Stimulated activated CD8-positive, alpha-beta memory T cell treated with anti-CD3 and anti-CD28 coated beads, Interleukin-7, amount 100 ng/mL, for 24 hours (primary cell): ENCODE measurements around the gene NMT2.
A peak's percentile ranks its signal among the peaks of the same experiment; 100 is the strongest.

Experiments
- DNase-seq: peaks from one replicate; pipeline ENCODE4 v3.0.0-alpha.2; 2020; ENCODE audit warnings: low read depth

Gene NMT2

GRCh38 chr10:15181576-15182156, 13.2 kb upstream of the NMT2 start:
- no peak for DNase-seq

- DNase-seq = no peak
Observed at GRCh38 chr10:15180736-15181135, 12.2 kb upstream of the NMT2 start.

- no peak for DNase-seq
Observed at GRCh38 chr10:15176269-15176668, 7.8 kb upstream of the NMT2 start.

GRCh38 chr10:15175587-15175986, 7.1 kb upstream of the NMT2 start:
- DNase-seq = no peak

GRCh38 chr10:15172306-15172840, 3.9 kb upstream of the NMT2 start:
- no peak for DNase-seq

- DNase-seq = no peak
Observed at GRCh38 chr10:15169555-15170401, 1.3 kb upstream of the NMT2 start.

- DNase-seq = peak; percentile 91
Observed at GRCh38 chr10:15168786-15169554, 477 bp upstream of the NMT2 start.

- no peak for DNase-seq
Observed at GRCh38 chr10:15167411-15168290, 842 bp downstream of the NMT2 start.

GRCh38 chr10:15166325-15166724, 2.2 kb downstream of the NMT2 start:
- DNase-seq = no peak

GRCh38 chr10:15163253-15163828, 5.2 kb downstream of the NMT2 start:
- no peak for DNase-seq

GRCh38 chr10:15158972-15159371, 9.5 kb downstream of the NMT2 start:
- no peak for DNase-seq

- DNase-seq = no peak
Observed at GRCh38 chr10:15158448-15158847, 10.0 kb downstream of the NMT2 start.

- DNase-seq = no peak
Observed at GRCh38 chr10:15155978-15156656, 12.4 kb downstream of the NMT2 start.

GRCh38 chr10:15152556-15152955, 15.9 kb downstream of the NMT2 start:
- no peak for DNase-seq

GRCh38 chr10:15150563-15150962, 17.9 kb downstream of the NMT2 start:
- DNase-seq = no peak

GRCh38 chr10:15149042-15149771, 19.3 kb downstream of the NMT2 start:
- DNase-seq = no peak

GRCh38 chr10:15147594-15148392, 20.7 kb downstream of the NMT2 start:
- no peak for DNase-seq

GRCh38 chr10:15146366-15146765, 22.1 kb downstream of the NMT2 start:
- no peak for DNase-seq

GRCh38 chr10:15144788-15145187, 23.7 kb downstream of the NMT2 start:
- no peak for DNase-seq
